ENCODE results near the gene NEMP2.

The NEMP2 gene

GRCh38 chr2:190462611-190463010 is 71.9 kb downstream of the NEMP2 start:
- no peak overlapping the region for H3K27ac ChIP-seq
- no peak for TF ChIP-seq CTCF (conservative IDR thresholded peaks at IDR 0.05)

GRCh38 chr2:190462181-190462580 is 72.3 kb downstream of the NEMP2 start:
- no peak for TF ChIP-seq CTCF (conservative IDR thresholded peaks at IDR 0.05)
- no peak overlapping the region for H3K27ac ChIP-seq

- no peak overlapping the region for H3K27ac ChIP-seq
- TF ChIP-seq CTCF (conservative IDR thresholded peaks at IDR 0.05) = no peak
These were observed 74.0 kb downstream of the NEMP2 start for GRCh38 chr2:190460487-190460886.

- no peak overlapping the region for H3K27ac ChIP-seq
- no peak for TF ChIP-seq CTCF (conservative IDR thresholded peaks at IDR 0.05)
These were observed 74.6 kb downstream of the NEMP2 start for GRCh38 chr2:190459881-190460280.

GRCh38 chr2:190458352-190459107 is 76.0 kb downstream of the NEMP2 start:
- no peak overlapping the region for H3K27ac ChIP-seq
- no peak for TF ChIP-seq CTCF (conservative IDR thresholded peaks at IDR 0.05)

- no peak for TF ChIP-seq CTCF (conservative IDR thresholded peaks at IDR 0.05)
- H3K27ac ChIP-seq = no peak overlapping the region
These were observed 77.3 kb downstream of the NEMP2 start for GRCh38 chr2:190457256-190457655.

GRCh38 chr2:190456833-190457232 is 77.7 kb downstream of the NEMP2 start:
- no peak overlapping the region for H3K27ac ChIP-seq
- TF ChIP-seq CTCF (conservative IDR thresholded peaks at IDR 0.05) = no peak
